Hepatocyte (in vitro differentiated cells): ENCODE measurements around the gene STK24. TPM values are rescaled to one million over a fixed set of nuclear protein-coding genes. Genes with fewer than 3 reads are reported as not detected.
A peak's percentile ranks its signal among the peaks of the same experiment; 100 is the strongest.

ENCODE experiments used
- DNase-seq: peaks from one replicate; pipeline ENCODE4 v3.0.0-alpha.2; 2016; ENCODE audit warnings: low spot score
- H2AFZ ChIP-seq: fragments of 200-600 bp; sonication (generic); 2 replicates; pipeline ENCODE4 v1.6.0; 2016; ENCODE audit warnings: antibody characterized with exemption, mild to moderate bottlenecking
- H3K27ac ChIP-seq: fragments of 200-600 bp; sonication (generic); 2 replicates; pipeline ENCODE4 v1.5.1; 2016; ENCODE audit warnings: mild to moderate bottlenecking
- H3K27me3 ChIP-seq: fragments of 200-600 bp; sonication (generic); 2 replicates; pipeline ENCODE4 v1.6.1; 2016
- H3K36me3 ChIP-seq: fragments of 200-600 bp; sonication (generic); replicated peaks from 2 replicates; pipeline ENCODE4 v1.5.1; 2016; ENCODE audit warnings: low read depth; ENCODE audit not compliant: insufficient read depth
- H3K4me1 ChIP-seq: fragments of 200-600 bp; sonication (generic); 2 replicates; pipeline ENCODE4 v1.5.1; 2016; ENCODE audit warnings: mild to moderate bottlenecking, moderate library complexity; ENCODE audit not compliant: insufficient read depth
- H3K4me2 ChIP-seq: fragments of 200-600 bp; sonication (generic); 2 replicates; pipeline ENCODE4 v1.6.0; 2016
- H3K4me3 ChIP-seq: fragments of 200-600 bp; sonication (generic); 2 replicates; pipeline ENCODE4 v1.5.1; 2016; ENCODE audit warnings: mild to moderate bottlenecking
- H3K79me2 ChIP-seq: fragments of 200-600 bp; sonication (generic); 2 replicates; pipeline ENCODE4 v1.6.0; 2017; ENCODE audit warnings: mild to moderate bottlenecking
- H3K9me2 ChIP-seq: fragments of 200-600 bp; sonication (generic); replicated peaks from 2 replicates; pipeline ENCODE4 v1.6.0; 2017; ENCODE audit warnings: mild to moderate bottlenecking; ENCODE audit not compliant: insufficient read depth
- H3K9me3 ChIP-seq: fragments of 200-600 bp; sonication (generic); 2 replicates; pipeline ENCODE4 v1.5.1; 2016; ENCODE audit warnings: low read depth, mild to moderate bottlenecking
- H4K20me1 ChIP-seq: fragments of 200-600 bp; sonication (generic); 2 replicates; pipeline ENCODE4 v1.6.0; 2016; ENCODE audit warnings: mild to moderate bottlenecking; ENCODE audit not compliant: insufficient read depth, poor library complexity, severe bottlenecking
- EZH2 ChIP-seq: fragments of 200-600 bp; sonication (generic); IDR thresholded peaks from 2 replicates; pipeline ENCODE4 v1.6.1; 2016; ENCODE audit warnings: antibody characterized with exemption, mild to moderate bottlenecking, borderline replicate concordance
- EZH2phosphoT487 ChIP-seq: fragments of 200-600 bp; sonication (generic); IDR thresholded peaks from one replicate; pipeline ENCODE4 v1.6.1; 2018; ENCODE audit warnings: antibody characterized with exemption, mild to moderate bottlenecking, low read depth, moderate library complexity; ENCODE audit not compliant: unreplicated experiment, severe bottlenecking
- WGBS: methylation state at CpG from one replicate; pipeline ENCODE4 v1.1.6; 2016; ENCODE audit warnings: low lambda C conversion rate; ENCODE audit errors: missing lambda C conversion rate; 5-methylcytosine and 5-hydroxymethylcytosine counted together
- polyA plus RNA-seq: library from polyadenylated mRNA; unstranded; fragments of >200 nt; fragmentation: Nextera tagmentation; extraction: Ambion mirVana; gene quantifications from 2 replicates; pipeline ENCODE4 v1.2.1, GENCODE V29; 2016
- total RNA-seq: library from RNA; depleted of rRNA; stranded (reverse); fragments of >200 nt; gene quantifications from 2 replicates; pipeline ENCODE4 v1.2.3, GENCODE V29; 2014
- TF ChIP-seq, protein P1 (sequence below): fragments of 200-600 bp; sonication (generic); IDR thresholded peaks from 2 replicates; pipeline ENCODE4 v1.5.1; 2016; ENCODE audit warnings: antibody characterized with exemption, mild to moderate bottlenecking; ENCODE audit not compliant: poor library complexity

The STK24 gene
- total and polyA plus RNA-seq, 2 experiments from 2014 or later, result 71.2 to 74.4 TPM

DNA sequence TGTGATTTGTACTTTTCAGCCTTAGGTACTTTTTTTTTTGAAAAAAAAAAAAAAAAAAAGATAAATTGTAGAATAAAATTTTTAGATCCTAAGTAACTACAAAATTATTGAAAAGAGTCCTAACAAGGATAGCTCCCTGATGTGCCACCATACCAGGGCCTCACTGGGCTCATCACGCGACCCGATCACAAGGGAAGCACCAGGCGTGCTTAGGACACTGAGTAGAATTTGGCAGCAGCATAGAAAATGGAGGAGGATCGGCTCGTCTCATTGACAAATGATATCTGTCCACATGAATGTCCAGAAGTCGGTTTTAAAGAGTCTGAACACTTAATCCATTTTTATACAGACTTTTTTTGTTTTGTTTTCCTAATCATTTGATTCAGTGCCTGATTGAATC is 179.0 kb downstream of the STK24 start:
- no peak overlapping the region for H3K4me3 ChIP-seq
- no peaks in the 10 kb centered on the region for H3K9me2 ChIP-seq
- no peaks in the 10 kb centered on the region for H3K36me3 ChIP-seq
- no peaks in the 10 kb centered on the region for H3K79me2 ChIP-seq
- 93% methylated on average over 7 of the region's 7 CpGs for WGBS
- no peak overlapping the region for H2AFZ ChIP-seq
- H3K9me3 ChIP-seq, result no peaks in the 10 kb centered on the region
- H3K4me2 ChIP-seq, result no peak overlapping the region
- no peaks in the 10 kb centered on the region for H3K27me3 ChIP-seq
- H3K27ac ChIP-seq, result no peak overlapping the region
- TF ChIP-seq, protein P1, sequence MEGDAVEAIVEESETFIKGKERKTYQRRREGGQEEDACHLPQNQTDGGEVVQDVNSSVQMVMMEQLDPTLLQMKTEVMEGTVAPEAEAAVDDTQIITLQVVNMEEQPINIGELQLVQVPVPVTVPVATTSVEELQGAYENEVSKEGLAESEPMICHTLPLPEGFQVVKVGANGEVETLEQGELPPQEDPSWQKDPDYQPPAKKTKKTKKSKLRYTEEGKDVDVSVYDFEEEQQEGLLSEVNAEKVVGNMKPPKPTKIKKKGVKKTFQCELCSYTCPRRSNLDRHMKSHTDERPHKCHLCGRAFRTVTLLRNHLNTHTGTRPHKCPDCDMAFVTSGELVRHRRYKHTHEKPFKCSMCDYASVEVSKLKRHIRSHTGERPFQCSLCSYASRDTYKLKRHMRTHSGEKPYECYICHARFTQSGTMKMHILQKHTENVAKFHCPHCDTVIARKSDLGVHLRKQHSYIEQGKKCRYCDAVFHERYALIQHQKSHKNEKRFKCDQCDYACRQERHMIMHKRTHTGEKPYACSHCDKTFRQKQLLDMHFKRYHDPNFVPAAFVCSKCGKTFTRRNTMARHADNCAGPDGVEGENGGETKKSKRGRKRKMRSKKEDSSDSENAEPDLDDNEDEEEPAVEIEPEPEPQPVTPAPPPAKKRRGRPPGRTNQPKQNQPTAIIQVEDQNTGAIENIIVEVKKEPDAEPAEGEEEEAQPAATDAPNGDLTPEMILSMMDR, result no peak
- no peak for TF ChIP-seq EZH2phosphoT487
- no peak for TF ChIP-seq EZH2
- peaks cover 5% of the 10 kb centered on the region for H3K4me1 ChIP-seq
- DNase-seq, result no peak
- H4K20me1 ChIP-seq, result no peaks in the 10 kb centered on the region

GRCh38 chr13:98397221-98397620 is 179.7 kb downstream of the STK24 start:
- DNase-seq, result no peak
- H3K9me2 ChIP-seq, result no peaks in the 10 kb centered on the region
- no peak overlapping the region for H3K27ac ChIP-seq
- H4K20me1 ChIP-seq, result no peaks in the 10 kb centered on the region
- TF ChIP-seq EZH2, result no peak
- TF ChIP-seq, protein P1, result peak; percentile 40
- H3K36me3 ChIP-seq, result no peaks in the 10 kb centered on the region
- H3K4me1 ChIP-seq, result peaks cover 5% of the 10 kb centered on the region
- no peak overlapping the region for H3K4me3 ChIP-seq
- no peaks in the 10 kb centered on the region for H3K9me3 ChIP-seq
- H3K79me2 ChIP-seq, result no peaks in the 10 kb centered on the region
- H3K27me3 ChIP-seq, result no peaks in the 10 kb centered on the region
- 96% methylated on average over 1 of the region's 1 CpG for WGBS
- H3K4me2 ChIP-seq, result no peak overlapping the region
- no peak overlapping the region for H2AFZ ChIP-seq

DNA sequence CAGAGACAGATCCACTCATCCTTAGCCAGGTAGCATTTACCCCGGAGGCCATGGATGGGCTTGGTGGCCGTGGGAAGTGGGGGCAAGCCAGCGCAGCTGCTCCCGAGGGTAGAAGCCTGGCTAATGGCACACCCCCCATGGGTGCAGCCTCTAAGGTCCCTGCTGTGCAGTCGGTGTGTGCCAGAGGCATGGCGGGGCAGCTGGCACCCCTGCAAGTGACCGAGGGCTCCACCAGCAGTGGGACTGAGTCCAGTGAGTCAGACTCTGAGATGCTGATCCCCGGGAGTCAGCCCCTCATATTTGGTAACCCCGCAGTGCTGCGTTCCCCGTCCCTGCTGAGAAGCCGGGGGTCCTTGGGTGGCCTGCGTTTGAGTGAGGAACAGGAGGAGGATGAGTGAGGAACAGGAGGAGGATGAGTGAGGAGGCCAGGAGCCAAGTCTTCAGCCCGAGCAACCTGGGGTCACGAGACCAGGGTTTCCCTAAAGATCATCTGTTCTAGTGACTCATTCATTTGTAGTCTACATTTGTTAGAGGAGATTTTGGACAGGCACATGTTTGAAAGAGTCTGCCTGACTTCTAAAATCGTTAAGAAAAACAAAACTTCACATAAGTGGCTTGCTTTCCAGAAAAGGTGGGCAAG is 180.7 kb downstream of the STK24 start:
- no peaks in the 10 kb centered on the region for H3K36me3 ChIP-seq
- no peaks in the 10 kb centered on the region for H3K27me3 ChIP-seq
- no peak overlapping the region for H3K4me2 ChIP-seq
- no peaks in the 10 kb centered on the region for H3K9me3 ChIP-seq
- peaks cover 5% of the 10 kb centered on the region for H3K4me1 ChIP-seq
- TF ChIP-seq EZH2phosphoT487 (no peak), EZH2 (no peak)
- TF ChIP-seq, protein P1, result no peak
- no peak overlapping the region for H2AFZ ChIP-seq
- no peaks in the 10 kb centered on the region for H3K9me2 ChIP-seq
- no peak overlapping the region for H3K27ac ChIP-seq
- H4K20me1 ChIP-seq, result no peaks in the 10 kb centered on the region
- no peak for DNase-seq
- no peaks in the 10 kb centered on the region for H3K79me2 ChIP-seq
- WGBS, result 95% methylated on average over 16 of the region's 16 CpGs
- H3K4me3 ChIP-seq, result no peak overlapping the region

Other genes starting within 250 kb of the STK24 start
- 14.2 and 18.7 TPM in 2 replicates for gene SLC15A1, start 175.6 kb upstream of the STK24 start, total RNA-seq
- gene SLC15A1, start 175.6 kb upstream of the STK24 start, polyA plus RNA-seq, result 7.5 and 10.0 TPM in 2 replicates